NCI-H1417 treated with DMSO at 0.1 percent for 48 hours (cell line): ENCODE data around the gene TUBB6.

Experiments used
- DNase-seq: peaks from one replicate; lab custom pipeline; 2025; lab: John Stamatoyannopoulos, UW

The TUBB6 gene

DNA sequence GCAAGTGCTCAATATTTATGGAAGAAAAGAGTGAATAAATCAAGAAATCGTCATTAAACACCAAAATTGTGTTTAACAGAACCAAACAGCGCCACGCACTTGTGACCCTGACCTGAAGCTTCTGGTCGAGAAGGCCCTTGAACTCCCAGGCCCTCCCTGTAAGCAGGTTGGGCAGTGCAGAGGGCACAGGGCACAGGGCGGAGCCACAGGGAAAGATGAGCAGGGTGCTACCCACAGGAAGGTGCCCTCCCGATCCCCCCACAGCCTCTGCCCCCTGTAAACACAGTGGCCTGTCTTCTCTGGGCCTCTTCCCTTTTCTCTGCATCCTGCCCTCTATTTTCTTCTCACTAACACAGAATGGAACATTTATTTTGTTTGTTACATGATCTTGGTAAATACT is 16.9 kb upstream of the TUBB6 start:
- no peak for DNase-seq

GRCh38 chr18:12291690-12292089 is 16.4 kb upstream of the TUBB6 start:
- no peak for DNase-seq

GRCh38 chr18:12293831-12294230 is 14.2 kb upstream of the TUBB6 start:
- no peak for DNase-seq

DNA sequence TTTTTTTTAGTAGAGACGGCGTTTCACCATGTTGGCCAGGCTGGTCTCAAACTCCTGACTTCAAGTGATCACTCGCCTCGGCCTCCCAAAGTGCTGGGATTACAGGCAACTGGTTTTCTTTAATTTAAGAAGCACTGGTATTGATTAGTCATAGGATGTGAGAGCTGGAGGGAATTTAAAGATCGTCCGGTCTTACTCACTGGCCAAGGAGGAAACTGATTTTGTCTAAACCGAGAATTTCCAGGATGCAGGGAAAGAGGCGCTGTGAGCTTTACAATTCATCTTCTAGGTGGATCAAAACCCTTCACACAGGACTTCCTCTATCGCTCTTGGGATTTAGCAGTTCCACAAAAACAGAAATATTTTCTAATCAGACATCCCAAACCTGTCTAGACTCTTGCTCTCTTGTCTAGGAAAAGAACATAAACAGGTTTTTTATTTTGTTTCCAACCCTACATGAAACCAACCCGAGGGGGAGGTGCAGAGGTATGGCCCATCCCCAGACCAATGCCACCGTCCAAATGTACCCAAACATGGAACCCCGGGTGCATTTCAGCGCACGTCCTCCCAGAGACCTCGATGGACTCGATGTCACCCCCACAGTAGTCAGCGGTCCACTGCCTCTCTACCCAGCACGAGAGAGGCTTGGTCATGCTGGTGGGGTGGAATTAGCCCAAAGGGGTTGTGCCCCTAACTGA is 12.5 kb upstream of the TUBB6 start:
- DNase-seq: no peak

- DNase-seq: no peak
These were observed 12.0 kb upstream of the TUBB6 start for GRCh38 chr18:12296087-12296403.

- DNase-seq: no peak
These were observed 11.6 kb upstream of the TUBB6 start for GRCh38 chr18:12296457-12296856.

- no peak for DNase-seq
These were observed 8.2 kb upstream of the TUBB6 start for GRCh38 chr18:12299862-12300261.

- DNase-seq: no peak
These were observed 6.6 kb upstream of the TUBB6 start for GRCh38 chr18:12301263-12302005.

- DNase-seq: no peak
These were observed 5.5 kb upstream of the TUBB6 start for GRCh38 chr18:12302391-12303147.

- no peak for DNase-seq
These were observed 3.5 kb upstream of the TUBB6 start for GRCh38 chr18:12304351-12305210.

DNA sequence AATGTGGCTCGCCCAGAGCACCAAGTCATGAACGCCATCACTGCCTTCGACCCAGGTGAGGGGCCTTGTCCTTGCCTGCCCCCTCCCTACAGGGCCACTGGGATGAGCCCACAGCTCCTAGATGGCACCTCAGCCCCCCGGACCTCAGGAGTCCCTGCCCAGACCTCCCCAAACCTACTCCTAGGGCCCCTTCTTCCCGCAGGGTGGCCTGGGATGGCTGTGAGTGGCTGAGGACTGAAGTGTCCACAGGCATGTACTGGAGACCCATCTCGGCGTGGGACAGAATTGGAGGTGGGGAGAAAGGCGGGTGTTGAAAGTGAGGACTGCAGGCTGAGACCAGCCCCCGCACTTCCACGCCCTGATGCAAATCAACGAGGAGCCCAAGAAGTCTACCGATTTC is 2.8 kb upstream of the TUBB6 start:
- DNase-seq: no peak

DNA sequence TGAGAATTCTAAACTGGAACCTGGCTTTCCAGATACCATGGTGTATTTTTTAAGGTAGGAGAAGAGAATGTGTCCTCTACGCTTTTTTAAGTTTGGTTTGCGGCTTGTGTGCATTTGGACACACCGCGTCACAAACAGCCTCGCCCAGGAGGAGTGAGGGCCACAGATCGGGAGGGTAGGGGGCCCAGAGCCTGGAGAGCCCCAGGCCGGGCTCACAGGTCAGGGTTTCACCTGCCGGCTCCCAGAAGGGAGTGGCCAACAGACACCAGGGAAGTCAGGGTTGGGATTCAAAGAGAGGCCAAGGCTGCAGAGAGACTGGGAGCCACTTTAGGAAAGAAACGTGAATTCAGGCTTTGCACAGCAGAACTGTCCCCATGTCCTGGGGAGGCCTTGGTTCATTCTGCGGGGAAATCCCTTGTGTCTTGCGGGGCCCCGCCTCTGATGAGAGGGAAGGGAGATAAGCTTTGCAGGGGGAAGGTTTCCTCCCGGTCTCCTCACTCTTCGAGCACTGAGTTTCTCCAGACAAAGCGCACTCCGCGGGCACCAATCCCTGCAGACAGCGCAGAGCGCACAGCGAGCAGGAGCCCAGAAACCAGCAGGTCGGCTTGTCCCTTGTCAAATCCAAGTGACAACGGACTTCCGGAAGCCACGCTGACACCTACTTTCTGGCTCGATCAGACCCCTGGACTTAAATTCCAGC is 2.0 kb upstream of the TUBB6 start:
- no peak for DNase-seq

DNA sequence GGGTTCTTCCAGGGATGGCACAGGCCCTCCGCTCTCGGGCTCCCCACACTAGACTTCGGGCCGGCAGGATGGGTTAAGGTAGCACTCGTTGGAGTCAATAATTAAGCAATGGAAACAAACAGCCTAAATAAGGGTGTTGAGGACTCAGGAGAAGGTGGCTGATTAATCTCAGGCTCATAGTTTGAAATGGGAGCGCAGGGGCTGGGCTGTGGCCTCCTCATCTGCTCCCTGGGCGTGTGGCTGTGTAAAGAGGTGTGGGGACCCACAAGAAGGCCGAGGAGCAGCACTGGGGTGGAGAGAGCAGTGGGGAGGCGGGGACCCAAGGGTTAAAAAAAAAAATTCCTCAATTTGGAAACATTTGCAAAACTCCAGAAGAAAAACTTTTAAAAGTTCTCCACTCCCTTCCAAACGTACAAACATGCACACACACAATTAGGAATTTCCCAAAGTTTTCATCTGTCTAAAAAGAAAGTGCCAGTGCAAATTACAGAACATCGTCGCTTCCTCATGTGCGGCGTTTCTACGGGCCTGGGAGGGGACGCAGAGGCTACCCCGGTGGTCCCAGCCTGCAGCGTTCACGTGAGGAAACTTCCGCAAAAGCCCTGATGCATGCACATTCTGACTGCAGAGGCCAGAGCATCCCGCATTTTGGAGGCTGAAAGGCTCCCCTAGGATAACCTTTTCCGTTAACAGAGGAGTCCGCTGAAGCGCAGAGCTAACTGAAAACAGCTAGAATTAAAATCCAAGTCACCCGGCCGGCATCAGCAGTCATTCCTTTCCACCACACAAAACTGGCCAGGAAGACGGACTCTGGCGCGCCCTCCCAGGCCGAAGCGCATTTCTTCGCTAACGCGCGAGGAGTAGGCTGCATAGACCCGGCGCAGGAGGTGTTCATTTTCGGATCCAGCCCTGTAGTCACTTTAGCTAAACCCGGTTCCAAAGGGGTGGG is 1.0 kb upstream of the TUBB6 start:
- DNase-seq: no peak

DNA sequence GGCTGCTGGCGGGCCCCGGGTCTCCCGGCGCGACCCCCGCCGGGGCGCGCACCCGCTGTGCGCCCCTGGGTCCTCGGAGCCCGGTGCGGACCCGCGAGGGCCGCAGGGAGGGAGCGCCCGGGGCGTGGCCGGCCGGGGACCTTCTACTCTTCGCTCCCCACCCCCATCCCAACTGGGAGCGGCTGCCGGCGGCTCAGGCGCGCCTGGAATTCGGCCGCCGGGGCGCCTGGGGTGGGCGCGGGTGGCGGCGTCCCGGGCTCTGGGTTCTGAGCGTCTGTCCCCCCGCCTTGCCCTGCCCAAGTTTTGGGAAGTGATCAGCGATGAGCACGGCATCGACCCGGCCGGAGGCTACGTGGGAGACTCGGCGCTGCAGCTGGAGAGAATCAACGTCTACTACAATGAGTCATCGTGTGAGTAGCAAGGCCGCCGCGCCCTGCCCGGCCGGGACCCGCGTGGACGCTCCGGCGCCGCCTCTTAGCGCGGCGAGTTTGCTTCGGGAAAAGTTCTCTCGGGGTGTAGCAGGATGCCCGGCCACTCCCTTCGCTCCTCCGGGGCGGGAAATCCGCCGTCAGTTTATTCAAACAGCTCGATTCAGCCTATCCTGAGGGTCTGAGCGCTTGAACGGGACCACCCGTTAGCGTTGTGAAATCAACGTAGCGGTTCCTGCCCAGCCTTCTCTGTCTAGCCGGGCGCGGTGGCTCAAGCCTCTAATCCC is 502 bp downstream of the TUBB6 start:
- DNase-seq: no peak

DNA sequence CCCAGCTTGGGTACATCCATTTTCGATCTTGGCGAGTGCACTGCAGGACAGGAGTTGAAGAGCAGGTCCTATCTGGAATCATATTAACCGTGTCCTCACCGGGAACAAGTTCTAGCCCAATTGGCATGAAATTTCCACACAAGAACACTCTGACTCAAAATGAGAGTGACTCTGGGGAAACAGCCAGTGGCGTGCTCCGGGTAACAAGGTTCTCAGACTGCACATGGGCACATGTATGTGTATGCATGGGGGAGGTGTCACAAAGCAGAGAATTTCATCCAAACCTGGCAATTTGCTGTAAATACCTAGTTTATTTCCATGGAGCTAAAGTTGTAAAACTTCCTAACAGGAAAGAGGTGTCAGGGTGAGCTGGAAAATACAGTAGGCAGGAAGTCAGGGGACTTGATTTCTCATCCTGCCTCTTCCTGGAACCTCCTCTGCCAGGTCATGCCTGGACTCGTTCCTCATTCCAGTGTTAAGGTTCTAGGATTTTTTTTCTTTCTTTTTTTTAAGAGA is 1.7 kb downstream of the TUBB6 start:
- DNase-seq: no peak

DNA sequence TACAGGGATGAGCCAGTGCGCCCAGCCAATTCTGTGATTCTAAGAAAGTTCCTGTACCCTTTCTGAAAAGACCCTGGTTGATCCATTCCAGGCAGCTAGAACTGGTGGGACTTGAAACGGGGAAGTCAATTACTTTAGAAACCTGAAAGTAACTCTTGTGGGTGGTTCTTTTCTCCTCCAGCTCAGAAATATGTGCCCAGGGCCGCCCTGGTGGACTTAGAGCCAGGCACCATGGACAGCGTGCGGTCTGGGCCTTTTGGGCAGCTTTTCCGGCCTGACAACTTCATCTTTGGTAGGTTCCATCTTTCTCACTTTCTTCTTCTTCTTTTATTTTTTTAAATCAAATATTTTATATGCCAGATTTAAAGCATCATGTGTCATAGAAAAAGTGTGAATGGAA is 2.7 kb downstream of the TUBB6 start:
- no peak for DNase-seq

DNA sequence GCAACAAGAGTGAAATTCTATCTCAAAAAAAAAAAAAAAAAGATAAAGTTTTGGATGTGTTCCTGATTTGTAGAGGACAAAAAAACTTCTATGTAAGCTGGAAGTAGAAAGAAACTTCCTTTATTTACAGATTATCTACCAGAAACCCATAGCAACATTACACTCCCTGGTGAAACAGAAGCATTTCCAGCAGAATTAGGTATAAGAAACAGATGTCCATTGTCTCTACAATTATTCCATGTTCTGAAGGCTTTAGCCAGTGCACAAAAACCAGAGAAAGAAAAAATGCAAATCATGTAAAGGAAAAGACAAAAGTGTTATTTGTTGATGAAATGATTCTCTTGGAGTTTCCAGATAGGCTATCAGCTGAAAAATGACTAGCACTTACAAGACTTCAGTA is 4.9 kb downstream of the TUBB6 start:
- DNase-seq: no peak

- DNase-seq: no peak
These were observed 5.6 kb downstream of the TUBB6 start for GRCh38 chr18:12313530-12314245.
